ENCODE data around the gene GSS. TPM values are rescaled to one million over a fixed set of nuclear protein-coding genes. Genes with fewer than 3 reads are reported as not detected.

Gene GSS
- total RNA-seq, 1 donor from 2014 or later, result 48.3 TPM

DNA sequence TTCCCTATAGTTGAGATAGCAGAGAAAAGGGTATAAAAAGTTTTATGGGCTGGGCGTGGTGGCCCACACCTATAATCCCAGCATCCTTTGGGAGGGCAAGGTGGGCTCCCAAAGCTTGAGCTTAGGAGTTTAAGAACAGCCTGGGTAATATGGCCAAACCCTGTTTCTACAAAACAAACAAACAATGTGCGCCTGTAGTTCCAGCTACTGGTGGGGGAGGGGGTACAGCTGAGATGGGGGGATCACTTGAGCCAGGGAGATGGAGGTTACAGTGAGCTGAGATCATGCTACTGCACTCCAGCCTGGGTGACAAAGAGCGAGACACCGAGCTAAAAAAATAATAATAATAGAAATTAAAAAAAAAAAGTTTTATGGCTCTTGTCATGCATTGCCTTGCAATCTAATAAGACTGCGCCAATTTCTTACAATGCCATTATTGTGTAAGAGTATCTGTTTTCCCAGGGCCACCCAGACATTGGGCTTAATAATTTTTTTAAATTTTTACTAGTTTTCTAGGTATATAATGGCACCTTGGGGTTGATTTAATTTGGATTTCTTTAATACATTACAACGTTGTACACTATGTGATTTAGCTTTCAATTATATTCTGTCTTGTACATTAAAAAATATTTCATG lies 75.3 kb downstream of the GSS start:
- H3K4me1 Mint-ChIP-seq (ENCODE audit: unreplicated experiment), result peaks cover 13% of the 10 kb centered on the region
- H3K4me3 Mint-ChIP-seq (ENCODE audit: unreplicated experiment), result no peak overlapping the region
- no peak overlapping the region for H3K27ac Mint-ChIP-seq (ENCODE audit: unreplicated experiment)
- peaks cover 4% of the 10 kb centered on the region for H3K36me3 Mint-ChIP-seq (ENCODE audit: low read depth, unreplicated experiment)
- no peak for DNase-seq (ENCODE audit: low spot score)
- TF ChIP-seq, protein P1, sequence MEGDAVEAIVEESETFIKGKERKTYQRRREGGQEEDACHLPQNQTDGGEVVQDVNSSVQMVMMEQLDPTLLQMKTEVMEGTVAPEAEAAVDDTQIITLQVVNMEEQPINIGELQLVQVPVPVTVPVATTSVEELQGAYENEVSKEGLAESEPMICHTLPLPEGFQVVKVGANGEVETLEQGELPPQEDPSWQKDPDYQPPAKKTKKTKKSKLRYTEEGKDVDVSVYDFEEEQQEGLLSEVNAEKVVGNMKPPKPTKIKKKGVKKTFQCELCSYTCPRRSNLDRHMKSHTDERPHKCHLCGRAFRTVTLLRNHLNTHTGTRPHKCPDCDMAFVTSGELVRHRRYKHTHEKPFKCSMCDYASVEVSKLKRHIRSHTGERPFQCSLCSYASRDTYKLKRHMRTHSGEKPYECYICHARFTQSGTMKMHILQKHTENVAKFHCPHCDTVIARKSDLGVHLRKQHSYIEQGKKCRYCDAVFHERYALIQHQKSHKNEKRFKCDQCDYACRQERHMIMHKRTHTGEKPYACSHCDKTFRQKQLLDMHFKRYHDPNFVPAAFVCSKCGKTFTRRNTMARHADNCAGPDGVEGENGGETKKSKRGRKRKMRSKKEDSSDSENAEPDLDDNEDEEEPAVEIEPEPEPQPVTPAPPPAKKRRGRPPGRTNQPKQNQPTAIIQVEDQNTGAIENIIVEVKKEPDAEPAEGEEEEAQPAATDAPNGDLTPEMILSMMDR (IDR thresholded peaks at IDR 0.05; ENCODE audit: unreplicated experiment), result no peak
- peaks cover 4% of the 10 kb centered on the region for H3K27me3 Mint-ChIP-seq (ENCODE audit: unreplicated experiment)
- no peaks in the 10 kb centered on the region for H3K9me3 Mint-ChIP-seq (ENCODE audit: unreplicated experiment)

Small RNA genes lying within 50 kb of the gene (microRNA-seq; reads per million reads assigned to microRNA genes)
- not detected for gene MIR499A (ENCODE audit: unreplicated experiment)
- gene MIR499B (ENCODE audit: unreplicated experiment), result not detected

Other genes starting within 250 kb of the GSS start
- gene NCOA6, start 130.2 kb downstream of the GSS start, total RNA-seq (ENCODE audit: unreplicated experiment), result 22.0 TPM
- 20.3 TPM for gene GGT7, start 83.0 kb downstream of the GSS start, total RNA-seq (ENCODE audit: unreplicated experiment)
- 53.2 TPM for gene ACSS2, start 79.2 kb downstream of the GSS start, total RNA-seq (ENCODE audit: unreplicated experiment)
- gene MYH7B, start 62 bp upstream of the GSS start, total RNA-seq (ENCODE audit: unreplicated experiment), result 0.51 TPM
- gene TRPC4AP, start 137.0 kb upstream of the GSS start, total RNA-seq (ENCODE audit: unreplicated experiment), result 109 TPM
- 43.5 TPM for gene EDEM2, start 191.5 kb upstream of the GSS start, total RNA-seq (ENCODE audit: unreplicated experiment)
- 254 TPM for gene PROCR, start 216.3 kb upstream of the GSS start, total RNA-seq (ENCODE audit: unreplicated experiment)